Urinary bladder (tissue), 4 donors: ENCODE data around the gene SLC39A13. TPM values are rescaled to one million over a fixed set of nuclear protein-coding genes. Genes with fewer than 3 reads are reported as not detected.

Experiments
- DNase-seq: peaks from one replicate; pipeline ENCODE4 v3.0.0-alpha.2; 2015; ENCODE audit errors: extremely low spot score
- H3K27ac ChIP-seq: one replicate; pipeline ENCODE4 v1.5.1; 2013; ENCODE audit warnings: low read depth, mild to moderate bottlenecking, moderate library complexity
- H3K36me3 ChIP-seq: one replicate; pipeline ENCODE4 v1.6.1; 2013; ENCODE audit warnings: mild to moderate bottlenecking, moderate library complexity; ENCODE audit not compliant: insufficient read depth
- H3K4me1 ChIP-seq: one replicate; pipeline ENCODE4 v1.6.1; 2013; ENCODE audit warnings: mild to moderate bottlenecking, moderate library complexity; ENCODE audit not compliant: insufficient read depth
- H3K4me3 ChIP-seq: one replicate; pipeline ENCODE4 v1.5.1; 2013; ENCODE audit warnings: low read depth, low read length
- WGBS: extraction: QIAGEN DNeasy Blood & Tissue Kit; methylation state at CpG from one replicate; pipeline ENCODE4 v1.1.7; 2013; 5-methylcytosine and 5-hydroxymethylcytosine counted together
- polyA plus RNA-seq: library from polyadenylated mRNA; stranded (reverse); fragments of 200-250 nt; gene quantifications from one replicate; pipeline ENCODE4 v1.2.3, GENCODE V29; 2013
- total RNA-seq: library from RNA; depleted of rRNA; stranded (reverse); fragments of >200 nt; gene quantifications from one replicate; pipeline ENCODE4 v1.2.3, GENCODE V29; 2014
- donor health status: healthy with polysubstance abuse.
- donor health status: healthy.

Gene SLC39A13
- total RNA-seq (30.3 TPM), polyA plus RNA-seq (73.9 TPM)

DNA sequence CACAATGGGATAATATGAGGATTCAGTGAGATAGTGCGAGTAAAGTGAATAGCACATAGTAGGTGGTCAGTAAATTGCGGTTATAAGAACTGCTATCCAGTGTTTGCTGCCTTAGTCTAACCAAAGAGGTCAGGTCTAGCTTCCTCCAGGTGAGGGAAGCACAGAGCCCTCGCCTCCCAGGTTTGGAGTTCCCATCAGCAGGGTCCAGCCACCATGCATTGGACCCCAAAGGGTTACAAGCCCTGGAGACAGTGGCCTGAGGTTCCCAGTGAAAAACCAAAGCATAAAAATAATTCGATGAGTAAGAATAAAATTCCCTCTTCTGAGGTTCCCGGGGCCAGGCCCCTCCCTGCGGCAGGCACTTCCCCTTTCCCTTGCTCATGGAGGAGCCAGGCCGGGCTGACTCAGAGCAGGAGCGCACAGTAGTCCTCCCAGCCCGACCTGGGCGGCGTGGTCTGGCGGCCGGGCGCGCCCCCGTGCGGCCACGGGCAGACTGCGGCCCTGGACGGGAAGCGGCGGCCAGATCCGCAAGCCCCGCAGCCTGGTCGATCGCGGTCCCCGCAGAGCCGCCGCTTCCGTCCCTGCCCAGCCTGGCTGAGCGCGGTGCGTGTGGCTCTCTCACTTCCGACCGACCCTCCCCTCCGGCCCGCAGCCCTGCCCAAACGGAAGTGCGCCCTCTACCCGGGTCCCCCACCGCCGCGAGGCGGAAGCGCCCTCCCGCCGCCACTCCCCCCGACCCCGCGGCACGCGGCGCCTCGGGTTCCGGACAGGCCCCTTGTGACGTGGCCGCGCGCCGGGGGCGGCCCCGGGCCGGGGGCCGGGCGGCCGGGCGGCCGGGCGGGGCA, at the start of gene SLC39A13:
TSS of gene SLC39A13 (plus strand) at position 845 of the 845 bp plus-strand sequence. CDS start 1,505 bp downstream, outside the sequence.
- Histone ChIP-seq H3K36me3 (no peaks in the 10 kb centered on the region), H3K27ac (peak within 1 kb of the TSS; percentile 93), H3K4me3 (peak within 1 kb of the TSS; percentile 69), H3K4me1 (peaks cover 3% of the 10 kb centered on the region)
- peak; percentile 87 for DNase-seq
- WGBS, result 3% methylated on average over 70 of the region's 70 CpGs

GRCh38 chr11:47358731-47359051, 49.7 kb upstream of the SLC39A13 start:
- Histone ChIP-seq H3K4me3 (no peak overlapping the region), H3K36me3 (no peaks in the 10 kb centered on the region), H3K27ac (no peak overlapping the region), H3K4me1 (peaks cover 2% of the 10 kb centered on the region)
- WGBS, result 86% methylated on average over 14 of the region's 14 CpGs
- DNase-seq, result no peak

DNA sequence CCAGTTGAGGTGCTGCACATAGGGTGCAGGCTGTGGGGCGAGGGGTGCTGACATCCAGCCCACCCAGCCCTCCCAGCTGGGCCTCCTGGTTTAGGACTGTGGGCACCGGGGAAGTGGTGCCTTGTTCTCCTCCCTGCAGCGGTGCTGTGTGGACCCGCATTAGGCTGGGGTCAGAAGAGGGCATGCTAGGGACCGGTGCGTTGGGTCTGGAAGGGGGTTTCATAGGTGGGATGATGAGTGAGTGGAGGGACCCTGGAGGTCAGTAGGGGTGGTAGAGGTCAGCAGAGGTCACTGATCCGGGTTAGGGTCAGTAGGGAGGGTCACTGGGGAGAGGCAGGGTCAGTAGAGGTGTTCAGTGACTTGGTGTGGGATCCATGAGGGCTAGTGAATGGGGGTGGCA, 49.2 kb upstream of the SLC39A13 start:
- peaks cover 2% of the 10 kb centered on the region for H3K4me1 ChIP-seq
- H3K4me3 ChIP-seq, result no peak overlapping the region
- no peak for DNase-seq
- no peak overlapping the region for H3K27ac ChIP-seq
- no peaks in the 10 kb centered on the region for H3K36me3 ChIP-seq
- whole genome bisulfite sequencing, result 88% methylated on average over 7 of the region's 7 CpGs

DNA sequence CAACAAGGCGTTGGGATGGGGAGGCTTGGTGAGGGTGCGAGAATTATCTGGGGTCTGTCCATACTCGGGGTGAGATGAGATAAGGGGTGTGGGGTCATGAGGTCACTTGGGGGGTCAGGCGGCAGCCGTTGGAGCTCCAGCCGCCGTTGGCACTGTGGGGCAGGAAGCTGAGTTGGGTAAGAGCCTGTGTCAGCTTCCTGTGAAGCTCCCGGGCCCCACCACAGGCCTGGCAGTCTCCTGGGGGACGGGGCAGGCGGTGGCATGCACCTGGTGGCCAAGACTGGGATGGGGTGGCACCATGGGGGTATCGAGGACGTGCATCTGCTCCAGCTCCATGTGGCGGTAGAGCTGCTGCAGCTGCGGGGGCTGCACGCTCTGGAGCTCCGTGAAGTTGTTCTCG, 48.8 kb upstream of the SLC39A13 start:
- no peak for DNase-seq
- no peaks in the 10 kb centered on the region for H3K36me3 ChIP-seq
- no peak overlapping the region for H3K27ac ChIP-seq
- H3K4me3 ChIP-seq, result no peak overlapping the region
- 71% methylated on average over 17 of the region's 17 CpGs for whole genome bisulfite sequencing
- H3K4me1 ChIP-seq, result peaks cover 2% of the 10 kb centered on the region

DNA sequence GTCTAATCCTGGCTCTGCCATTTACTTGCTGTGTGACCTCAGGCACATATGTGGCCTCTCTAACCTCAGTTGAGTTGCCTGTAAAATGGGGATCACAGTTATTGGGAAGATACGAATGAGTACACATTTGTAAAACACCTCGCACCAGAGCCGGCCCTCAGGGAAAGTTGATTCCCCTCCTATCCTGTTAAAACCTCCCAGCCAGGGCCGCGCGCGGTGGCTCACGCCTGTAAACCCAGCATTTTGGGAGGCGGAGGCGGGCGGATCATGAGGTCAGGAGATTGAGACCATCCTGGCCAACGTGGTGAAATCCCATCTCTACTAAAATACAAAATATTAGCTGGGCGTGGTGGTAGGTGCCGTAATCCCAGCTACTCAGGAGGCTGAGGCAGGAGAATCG, 48.0 kb upstream of the SLC39A13 start:
- 95% methylated on average over 15 of the region's 15 CpGs for WGBS
- Histone ChIP-seq H3K36me3 (no peaks in the 10 kb centered on the region), H3K27ac (no peak overlapping the region), H3K4me3 (no peak overlapping the region), H3K4me1 (peaks cover 1% of the 10 kb centered on the region)
- no peak for DNase-seq

- H3K27ac ChIP-seq, result no peak overlapping the region
- DNase-seq, result no peak
- 81% methylated on average over 13 of the region's 13 CpGs for WGBS
- no peaks in the 10 kb centered on the region for H3K4me1 ChIP-seq
- H3K36me3 ChIP-seq, result no peaks in the 10 kb centered on the region
- no peak overlapping the region for H3K4me3 ChIP-seq
Observed at GRCh38 chr11:47361419-47361818, 47.0 kb upstream of the SLC39A13 start.

GRCh38 chr11:47366020-47366490, 42.3 kb upstream of the SLC39A13 start:
- H3K4me1 ChIP-seq, result no peaks in the 10 kb centered on the region
- no peaks in the 10 kb centered on the region for H3K36me3 ChIP-seq
- 79% methylated on average over 1 of the region's 1 CpG for WGBS
- no peak overlapping the region for H3K27ac ChIP-seq
- no peak for DNase-seq
- H3K4me3 ChIP-seq, result no peak overlapping the region

GRCh38 chr11:47369676-47370075, 38.7 kb upstream of the SLC39A13 start:
- Histone ChIP-seq H3K4me3 (no peak overlapping the region), H3K36me3 (no peaks in the 10 kb centered on the region), H3K4me1 (no peaks in the 10 kb centered on the region), H3K27ac (no peak overlapping the region)
- DNase-seq, result no peak
- WGBS, result 59% methylated on average over 3 of the region's 3 CpGs

- no peaks in the 10 kb centered on the region for H3K36me3 ChIP-seq
- no peak overlapping the region for H3K27ac ChIP-seq
- H3K4me1 ChIP-seq, result no peaks in the 10 kb centered on the region
- no peak for DNase-seq
- 69% methylated on average over 7 of the region's 7 CpGs for WGBS
- H3K4me3 ChIP-seq, result no peak overlapping the region
Observed at GRCh38 chr11:47372422-47372821, 36.0 kb upstream of the SLC39A13 start.

DNA sequence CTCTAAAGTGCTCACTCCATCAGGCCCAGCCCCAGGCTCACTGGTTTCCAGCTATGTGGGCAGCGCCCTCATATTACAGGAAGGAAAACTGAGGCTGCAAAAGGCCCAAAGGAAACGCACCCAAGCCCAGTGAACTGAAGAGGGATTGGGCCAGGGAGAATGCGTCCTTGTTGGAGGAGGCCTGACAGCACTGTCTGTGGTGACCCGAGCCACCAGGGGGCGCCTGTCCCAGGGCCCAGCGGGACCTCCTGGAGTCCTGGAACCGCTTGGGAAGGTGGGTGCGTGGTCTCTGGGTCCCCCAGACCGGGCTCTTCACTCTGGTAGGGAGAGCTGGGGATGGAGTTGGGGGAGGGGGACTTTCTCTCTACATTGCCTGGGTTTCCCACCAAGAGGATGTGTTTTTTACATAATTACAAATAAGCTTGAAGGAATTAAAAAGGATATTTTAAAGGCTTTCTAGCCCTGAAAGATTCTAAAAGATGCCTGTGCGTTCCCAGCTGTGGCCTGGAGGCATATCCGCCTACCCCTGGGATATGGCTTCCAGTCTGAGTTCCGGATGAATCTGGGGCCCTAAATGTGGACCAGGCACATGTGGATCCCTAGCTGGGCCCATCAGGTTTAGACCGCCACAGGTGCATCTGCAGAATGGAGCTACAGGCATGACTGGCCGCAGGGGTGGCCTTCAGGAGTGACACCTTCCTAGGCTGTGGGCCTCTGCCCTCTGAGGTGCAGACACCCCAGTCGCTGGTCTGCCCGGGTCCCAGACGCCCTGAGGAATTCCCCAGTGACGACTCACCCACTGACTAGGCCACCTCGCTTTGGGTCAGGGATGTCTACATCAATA, 34.3 kb upstream of the SLC39A13 start:
- Histone ChIP-seq H3K27ac (no peak overlapping the region), H3K36me3 (no peaks in the 10 kb centered on the region), H3K4me3 (no peak overlapping the region), H3K4me1 (no peaks in the 10 kb centered on the region)
- DNase-seq, result no peak
- 41% methylated on average over 19 of the region's 19 CpGs for WGBS

- Histone ChIP-seq H3K36me3 (no peaks in the 10 kb centered on the region), H3K27ac (no peak overlapping the region), H3K4me1 (no peaks in the 10 kb centered on the region), H3K4me3 (no peak overlapping the region)
- 86% methylated on average over 5 of the region's 5 CpGs for WGBS
- no peak for DNase-seq
Observed at GRCh38 chr11:47374720-47375019, 33.7 kb upstream of the SLC39A13 start.

DNA sequence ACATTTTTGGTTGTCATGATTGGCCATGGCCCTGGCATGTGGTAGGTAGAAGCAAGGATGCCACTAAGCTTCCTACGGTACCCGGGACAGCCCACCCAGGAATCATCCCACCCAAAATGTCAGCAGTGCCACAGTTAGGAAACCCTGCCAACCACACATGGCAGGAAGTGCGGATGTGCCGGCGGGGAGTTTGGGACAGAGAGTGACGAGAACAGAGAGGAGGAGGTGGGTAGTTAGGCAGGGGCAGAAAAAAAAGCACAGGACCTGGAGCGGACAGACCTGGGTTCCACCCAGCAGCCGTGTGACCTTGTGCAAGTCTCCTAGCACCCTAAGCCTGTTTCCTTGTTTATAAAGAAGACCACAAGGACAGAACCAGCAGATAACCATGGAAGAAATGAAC, 33.4 kb upstream of the SLC39A13 start:
- Histone ChIP-seq H3K36me3 (no peaks in the 10 kb centered on the region), H3K27ac (no peak overlapping the region), H3K4me1 (no peaks in the 10 kb centered on the region), H3K4me3 (no peak overlapping the region)
- no peak for DNase-seq
- WGBS, result 83% methylated on average over 8 of the region's 8 CpGs

- H3K36me3 ChIP-seq, result no peaks in the 10 kb centered on the region
- H3K4me3 ChIP-seq, result no peak overlapping the region
- WGBS, result 94% methylated on average over 13 of the region's 13 CpGs
- no peak for DNase-seq
- H3K27ac ChIP-seq, result no peak overlapping the region
- no peaks in the 10 kb centered on the region for H3K4me1 ChIP-seq
Observed at GRCh38 chr11:47375546-47376085, 32.8 kb upstream of the SLC39A13 start.

- WGBS, result 81% methylated on average over 8 of the region's 8 CpGs
- no peak overlapping the region for H3K27ac ChIP-seq
- H3K4me3 ChIP-seq, result no peak overlapping the region
- no peaks in the 10 kb centered on the region for H3K4me1 ChIP-seq
- H3K36me3 ChIP-seq, result no peaks in the 10 kb centered on the region
- no peak for DNase-seq
Observed at GRCh38 chr11:47376107-47376524, 32.3 kb upstream of the SLC39A13 start.
